HG03060 (cell line): ENCODE results near the gene TRERF1.

Source experiments
- ATAC-seq: cut with Tn5 transposase; IDR thresholded peaks from one replicate; pipeline ENCODE4 v1.9.1; 2021; ENCODE audit warnings: low read depth, moderate number of reproducible peaks; ENCODE audit not compliant: unreplicated experiment

Gene TRERF1

GRCh38 chr6:42400061-42400760 is 51.5 kb downstream of the TRERF1 start:
- ATAC-seq, result no peak

GRCh38 chr6:42396720-42397119 is 55.0 kb downstream of the TRERF1 start:
- no peak for ATAC-seq

- no peak for ATAC-seq
These were observed 56.7 kb downstream of the TRERF1 start for GRCh38 chr6:42394881-42395620.

- no peak for ATAC-seq
These were observed 57.6 kb downstream of the TRERF1 start for GRCh38 chr6:42394151-42394550.

- no peak for ATAC-seq
These were observed 58.4 kb downstream of the TRERF1 start for GRCh38 chr6:42393339-42393738.

- no peak for ATAC-seq
These were observed 58.9 kb downstream of the TRERF1 start for GRCh38 chr6:42392833-42393232.

GRCh38 chr6:42391441-42391840 is 60.3 kb downstream of the TRERF1 start:
- ATAC-seq, result no peak

- no peak for ATAC-seq
These were observed 61.3 kb downstream of the TRERF1 start for GRCh38 chr6:42390228-42390934.

GRCh38 chr6:42389736-42390135 is 62.0 kb downstream of the TRERF1 start:
- no peak for ATAC-seq

GRCh38 chr6:42388046-42388445 is 63.7 kb downstream of the TRERF1 start:
- ATAC-seq, result no peak

- ATAC-seq, result no peak
These were observed 64.4 kb downstream of the TRERF1 start for GRCh38 chr6:42387336-42387735.

- ATAC-seq, result no peak
These were observed 66.4 kb downstream of the TRERF1 start for GRCh38 chr6:42385339-42385738.

GRCh38 chr6:42383421-42384205 is 68.1 kb downstream of the TRERF1 start:
- no peak for ATAC-seq

- ATAC-seq, result no peak
These were observed 69.9 kb downstream of the TRERF1 start for GRCh38 chr6:42381850-42382249.

- ATAC-seq, result no peak
These were observed 71.3 kb downstream of the TRERF1 start for GRCh38 chr6:42380228-42380979.

GRCh38 chr6:42378536-42378935 is 73.2 kb downstream of the TRERF1 start:
- ATAC-seq, result no peak

GRCh38 chr6:42378125-42378524 is 73.6 kb downstream of the TRERF1 start:
- ATAC-seq, result no peak

GRCh38 chr6:42375007-42375635 is 76.6 kb downstream of the TRERF1 start:
- ATAC-seq, result no peak

GRCh38 chr6:42374018-42374669 is 77.6 kb downstream of the TRERF1 start:
- ATAC-seq, result no peak
